Heart left ventricle (tissue), 13 donors: ENCODE measurements around the gene SEMA5B.

Source experiments
- POLR2A ChIP-seq, 2 donors: fragments of 450-650 bp; IDR thresholded peaks; one replicate each; pipeline ENCODE4 v1.6.1; 2017; ENCODE audit warnings: antibody characterized with exemption in 2 of 2, mild to moderate bottlenecking in 2 of 2, moderate library complexity in 2 of 2
- TF ChIP-seq, protein P1 (sequence below), 12 donors: fragments of 200-600 bp; sonication (generic) in 4 of 12; IDR thresholded peaks; one replicate each; pipeline versions ENCODE4 v1.5.0 to v1.8.0; 2018 to 2022; ENCODE audit warnings: antibody characterized with exemption in 12 of 12, mild to moderate bottlenecking in 5 of 12
- donor health status: ischemic (EF 13 %, LVEDD 7.1; RV severe dilation, severe dysfunction).
- donor health status: DM: no; HTN: yes; CAD: no.
- donor health status: DM: no; HTN: no; CAD: no.
- donor health status: ischemic (EF 25% LVEDD 6.9; RV normal size, moderate dysfunction).
- donor health status: ischemic (EF 25% LVEDD 5.7; RV mildly dilated, moderate dysfunction).
- donor health status: ischemic (EF 35%, LVEDD 5.7; RV mildly dilated, moderate dysfunction).
- donor health status: nonischemic (EF 11% LVEDD 7.7; RV severe dilation, severe dysfunction).
- donor health status: DM: yes; HTN: yes; CAD: no.
- donor health status: PGD.
- donor health status: ischemic (EF 29% LVEDD 5.4; RV normal size, mild dysfunction).
- donor health status: nonischemic (EF 23%, LVEDD 6.1; RV moderate dilation, normal function).

DNA sequence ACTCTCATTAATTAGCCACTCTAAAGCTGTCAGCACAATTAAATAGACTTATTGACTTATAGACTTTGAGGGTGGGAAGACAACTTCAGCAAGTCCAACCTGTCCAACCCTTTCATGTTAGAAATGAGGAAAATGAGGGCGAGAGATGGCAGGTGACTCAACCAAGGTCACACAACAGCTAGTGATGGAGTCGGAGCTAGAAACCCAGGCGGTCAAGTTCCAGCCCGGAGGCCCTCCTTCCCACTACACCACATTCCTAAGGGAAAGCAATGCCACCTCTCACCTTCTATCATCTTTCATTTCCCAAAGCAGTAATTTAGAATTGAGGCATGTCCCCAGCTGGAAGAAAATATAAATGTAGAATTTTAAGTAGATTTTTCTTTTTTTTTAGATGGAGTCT lies 28.7 kb downstream of the SEMA5B start:
- TF ChIP-seq, protein P1, sequence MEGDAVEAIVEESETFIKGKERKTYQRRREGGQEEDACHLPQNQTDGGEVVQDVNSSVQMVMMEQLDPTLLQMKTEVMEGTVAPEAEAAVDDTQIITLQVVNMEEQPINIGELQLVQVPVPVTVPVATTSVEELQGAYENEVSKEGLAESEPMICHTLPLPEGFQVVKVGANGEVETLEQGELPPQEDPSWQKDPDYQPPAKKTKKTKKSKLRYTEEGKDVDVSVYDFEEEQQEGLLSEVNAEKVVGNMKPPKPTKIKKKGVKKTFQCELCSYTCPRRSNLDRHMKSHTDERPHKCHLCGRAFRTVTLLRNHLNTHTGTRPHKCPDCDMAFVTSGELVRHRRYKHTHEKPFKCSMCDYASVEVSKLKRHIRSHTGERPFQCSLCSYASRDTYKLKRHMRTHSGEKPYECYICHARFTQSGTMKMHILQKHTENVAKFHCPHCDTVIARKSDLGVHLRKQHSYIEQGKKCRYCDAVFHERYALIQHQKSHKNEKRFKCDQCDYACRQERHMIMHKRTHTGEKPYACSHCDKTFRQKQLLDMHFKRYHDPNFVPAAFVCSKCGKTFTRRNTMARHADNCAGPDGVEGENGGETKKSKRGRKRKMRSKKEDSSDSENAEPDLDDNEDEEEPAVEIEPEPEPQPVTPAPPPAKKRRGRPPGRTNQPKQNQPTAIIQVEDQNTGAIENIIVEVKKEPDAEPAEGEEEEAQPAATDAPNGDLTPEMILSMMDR (IDR thresholded peaks at IDR 0.05), result no peak
- no peak for TF ChIP-seq POLR2A (IDR thresholded peaks at IDR 0.05)
